ENCODE data around the gene CRB2.

DNA sequence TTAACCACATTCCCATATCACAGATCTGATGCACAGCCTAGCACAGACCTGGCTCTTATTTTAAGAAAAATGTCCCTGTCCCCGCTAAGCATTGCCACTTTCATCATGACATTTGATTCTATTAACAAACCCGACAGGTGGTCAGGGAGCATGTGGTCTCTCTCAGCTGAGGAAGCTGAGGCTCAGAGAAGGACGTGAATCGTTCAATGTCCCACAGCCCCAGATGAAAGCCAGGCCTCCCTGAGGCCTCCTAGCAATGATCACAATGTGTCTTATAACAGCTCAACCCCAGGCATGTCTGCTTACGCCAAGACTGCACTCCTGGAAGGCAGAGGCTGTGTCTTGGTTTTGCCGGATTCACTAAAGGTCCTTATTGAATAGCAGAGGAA, 10.4 kb upstream of the CRB2 start:
- no peak for TF ChIP-seq POLR2AphosphoS5 (IDR thresholded peaks at IDR 0.05; ENCODE audit: borderline replicate concordance, low read depth, low read length)
- TF ChIP-seq EZH2 (IDR thresholded peaks at IDR 0.05), result no peak
